ENCODE measurements around the gene C11orf54.

GRCh38 chr11:93753241-93753640 is 11.8 kb downstream of the C11orf54 start:
- TF ChIP-seq FOXA1 (IDR thresholded peaks at IDR 0.05) (no peak), REST (IDR thresholded peaks at IDR 0.05) (no peak), NR2F2 (IDR thresholded peaks at IDR 0.05) (no peak), CTCF (IDR thresholded peaks at IDR 0.05; ENCODE audit: low read depth, low read length, missing input control) (no peak), SP1 (IDR thresholded peaks at IDR 0.05) (no peak), RAD21 (IDR thresholded peaks at IDR 0.05) (no peak), GABPA (IDR thresholded peaks at IDR 0.05 in 1 of 2, conservative IDR thresholded peaks at IDR 0.05 in 1 of 2) (no peak), ATF3 (IDR thresholded peaks at IDR 0.05) (no peak), HNF4G (IDR thresholded peaks at IDR 0.05) (peak; percentile 12), EGR1 (IDR thresholded peaks at IDR 0.05; ENCODE audit: low read depth in 2 of 2) (no peak), YY1 (IDR thresholded peaks at IDR 0.05) (no peak), TAF1 (conservative IDR thresholded peaks at IDR 0.05) (no peak), HNF4A (conservative IDR thresholded peaks at IDR 0.05) (peak; percentile 39 to 73)

Data from liver (tissue), 3 donors.